NCI-H226 (cell line): ENCODE data around the gene ATG9A.
"Not testable (repeated sequence)": the region's sequence is repeated elsewhere in the genome, so short reads cannot be mapped to it uniquely, and the experiment has no call there.

ENCODE experiments used
- DNase-seq: peaks from one replicate; pipeline ENCODE4 v3.0.0-alpha.2; 2015

Gene ATG9A

GRCh38 chr2:219229305-219230058 is at the start of gene ATG9A, which contains the start of gene ANKZF1:
TSS of gene ATG9A (minus strand) at chr2:219229636. CDS start at chr2:219228024, 1,612 bp downstream.
TSS of gene ANKZF1 (plus strand) at chr2:219229806. CDS start at chr2:219230258, 452 bp downstream.
- DNase-seq = peak; percentile 99

GRCh38 chr2:219278655-219279150 is 49.3 kb upstream of the ATG9A start:
- DNase-seq = no peak

GRCh38 chr2:219277703-219278654 is 48.5 kb upstream of the ATG9A start:
- peak; percentile 55 for DNase-seq

- peak; percentile 89 for DNase-seq
Observed at GRCh38 chr2:219274361-219274921, 45.0 kb upstream of the ATG9A start.

GRCh38 chr2:219273937-219274336 is 44.5 kb upstream of the ATG9A start:
- peak; percentile 92 for DNase-seq

GRCh38 chr2:219272995-219273394 is 43.6 kb upstream of the ATG9A start:
- DNase-seq = peak; percentile 65

GRCh38 chr2:219272356-219272755 is 42.9 kb upstream of the ATG9A start:
- no peak for DNase-seq

GRCh38 chr2:219271021-219271420 is 41.6 kb upstream of the ATG9A start:
- DNase-seq = no peak

GRCh38 chr2:219270055-219270372 is 40.6 kb upstream of the ATG9A start:
- DNase-seq = no peak

GRCh38 chr2:219269362-219270054 is 40.1 kb upstream of the ATG9A start:
- DNase-seq = no peak

GRCh38 chr2:219268294-219268693 is 38.9 kb upstream of the ATG9A start:
- DNase-seq = no peak

- no peak for DNase-seq
Observed at GRCh38 chr2:219266886-219267285, 37.5 kb upstream of the ATG9A start.

GRCh38 chr2:219266232-219266631 is 36.8 kb upstream of the ATG9A start:
- DNase-seq = no peak

GRCh38 chr2:219261024-219261855 is 31.8 kb upstream of the ATG9A start:
- no peak for DNase-seq

- DNase-seq = not testable (repeated sequence)
Observed at GRCh38 chr2:219258942-219259341, 29.5 kb upstream of the ATG9A start.

GRCh38 chr2:219254590-219255201 is 25.3 kb upstream of the ATG9A start:
- DNase-seq = no peak

- DNase-seq = peak; percentile 69
Observed at GRCh38 chr2:219253753-219254589, 24.5 kb upstream of the ATG9A start, which contains the start of gene TUBA4A. TSS of gene TUBA4A (minus strand) at chr2:219253918. CDS start at chr2:219253858, 60 bp downstream.

GRCh38 chr2:219252900-219253752 is 23.7 kb upstream of the ATG9A start, which contains the start of gene TUBA4B:
TSS of gene TUBA4B (plus strand) at chr2:219253243. CDS start at chr2:219253408, 165 bp downstream.
- DNase-seq = peak; percentile 48

- no peak for DNase-seq
Observed at GRCh38 chr2:219252570-219252899, 23.1 kb upstream of the ATG9A start.
